K562 (cell line): ENCODE measurements around the gene ODC1. TPM values are rescaled to one million over a fixed set of nuclear protein-coding genes. Genes with fewer than 3 reads are reported as not detected.

Experiments used
- ATAC-seq: fragments of 200-7000 bp; cut with Tn5 transposase; 3 replicates; pipeline ENCODE4 v1.9.1; 2020; ENCODE audit warnings: moderate library complexity
- BruUV-seq: library from RNA; stranded (reverse); fragments of 400-500 nt; replicated peaks from 2 replicates; lab custom pipeline; 2021; lab: Mats Ljungman, UMichigan
- CTCF ChIA-PET: fragments of 300-600 bp; formaldehyde crosslinking; extraction: SDS; loops from one replicate; lab custom pipeline; 2021; ENCODE audit warnings: low intra/inter-chr PET ratio; lab: Yijun Ruan, JAX
- POLR2A ChIA-PET: fragments of 300-600, 350-650 bp; sonication (Branson Sonifier 250); formaldehyde crosslinking; extraction: SDS; loops from one replicate; lab custom pipeline; 2021; ENCODE audit warnings: antibody characterized with exemption, inconsistent platforms; lab: Yijun Ruan, JAX
- DNase-seq, 4 experiments: peaks; one replicate each; pipeline versions ENCODE4 v3.0.0 to v3.0.0-alpha.2; 2011 to 2018; ENCODE audit warnings: low spot score in 3 of 4, mixed read lengths in 3 of 4; ENCODE audit errors: extremely low read depth in 1 of 4
- FAIRE-seq: peaks from 2 replicates; lab custom pipeline; 2011; peaks lifted over from hg19 to GRCh38; lab: Jason Lieb, UNC
- H2AFZ ChIP-seq: 2 replicates; pipeline ENCODE4 v1.6.0; 2011; ENCODE audit warnings: low read depth, low read length, control low read depth, inconsistent platforms
- H3K27ac ChIP-seq: fragments of 200-600 bp; 3 replicates; pipeline ENCODE4 v1.8.0; 2011; ENCODE audit warnings: low read depth, mild to moderate bottlenecking, control low read depth, inconsistent platforms, low read length, moderate library complexity, mixed read lengths; ENCODE audit errors: extremely low read depth
- H3K27me3 ChIP-seq, 2 experiments: fragments of 300-600 bp in 1 of 2; 2 replicates in 1 of 2; 3 replicates in 1 of 2; pipeline versions ENCODE4 v1.6.0 to v1.8.0; 2011; ENCODE audit warnings: inconsistent platforms in 2 of 2, low read length in 2 of 2, mild to moderate bottlenecking in 1 of 2, mixed read lengths in 1 of 2, moderate library complexity in 1 of 2; ENCODE audit not compliant: control insufficient read depth in 2 of 2, insufficient read depth in 2 of 2
- H3K36me3 ChIP-seq: fragments of 300-600 bp; 3 replicates; pipeline ENCODE4 v1.8.0; 2011; ENCODE audit warnings: mild to moderate bottlenecking, low read length, inconsistent platforms; ENCODE audit not compliant: control insufficient read depth, insufficient read depth
- H3K4me1 ChIP-seq, 2 experiments: fragments of 200-600 bp in 1 of 2; replicated peaks in 1 of 2; 2 replicates in 1 of 2; 3 replicates in 1 of 2; pipeline versions ENCODE4 v1.5.1 to v1.8.0; 2011; ENCODE audit warnings: inconsistent platforms in 2 of 2, low read length in 2 of 2, mild to moderate bottlenecking in 1 of 2, mixed read lengths in 1 of 2, moderate library complexity in 1 of 2; ENCODE audit not compliant: control insufficient read depth in 2 of 2, insufficient read depth in 2 of 2
- H3K4me2 ChIP-seq: 2 replicates; pipeline ENCODE4 v1.6.1; 2011; ENCODE audit warnings: low read length, control low read depth, inconsistent platforms, mixed read lengths; ENCODE audit not compliant: insufficient read depth
- H3K4me3 ChIP-seq: fragments of 200-600 bp; sonication (generic), shearing (Covaris generic); 2 replicates; pipeline ENCODE4 v1.5.1; 2016; ENCODE audit warnings: control low read depth, inconsistent platforms
- H3K79me2 ChIP-seq: fragments of 200-600 bp; 3 replicates; pipeline ENCODE4 v1.8.0; 2011; ENCODE audit warnings: low read length, inconsistent platforms; ENCODE audit not compliant: control insufficient read depth, insufficient read depth
- H3K9ac ChIP-seq, 2 experiments: 2 replicates each; pipeline versions ENCODE4 v1.6.0 to v1.6.1; 2011; ENCODE audit warnings: low read depth in 2 of 2, low read length in 2 of 2, control low read depth in 1 of 2, inconsistent platforms in 1 of 2, mild to moderate bottlenecking in 1 of 2, mixed read lengths in 1 of 2; ENCODE audit not compliant: insufficient read depth in 1 of 2
- H3K9me1 ChIP-seq: one replicate; pipeline ENCODE4 v1.6.0; 2011; ENCODE audit warnings: inconsistent platforms, mild to moderate bottlenecking, low read length, moderate library complexity; ENCODE audit not compliant: control insufficient read depth, insufficient read depth
- H3K9me3 ChIP-seq: replicated peaks from 2 replicates; pipeline ENCODE4 v1.5.1; 2011; ENCODE audit warnings: low read depth, low read length, inconsistent platforms; ENCODE audit not compliant: control insufficient read depth, insufficient read depth
- H4K20me1 ChIP-seq: replicated peaks from 2 replicates; pipeline ENCODE4 v1.6.1; 2011; ENCODE audit warnings: low read length, inconsistent platforms, mixed read lengths; ENCODE audit not compliant: control insufficient read depth, insufficient read depth
- CTBP1 ChIP-seq: fragments of 450-650 bp; IDR thresholded peaks from 2 replicates; pipeline ENCODE4 v1.6.1; 2016; ENCODE audit warnings: borderline replicate concordance
- CUX1 ChIP-seq: fragments of 200-800 bp; sonication (Bioruptor generic); IDR thresholded peaks from 2 replicates; pipeline ENCODE4 v1.6.1; 2016; ENCODE audit warnings: missing genetic modification characterization, missing compliant biosample characterization
- ERF ChIP-seq: fragments of 450-650 bp; formaldehyde crosslinking; IDR thresholded peaks from 2 replicates; pipeline ENCODE4 v1.4.0; 2020; ENCODE audit warnings: mild to moderate bottlenecking, mixed read lengths
- ETV1 ChIP-seq: fragments of 450-650 bp; conservative IDR thresholded peaks from 2 replicates; pipeline ENCODE4 v1.6.1; 2016; ENCODE audit warnings: missing genetic modification characterization, control low read depth, low read depth, missing compliant biosample characterization
- KAT7 ChIP-seq: sonication (generic); formaldehyde crosslinking; IDR thresholded peaks from 2 replicates; pipeline ENCODE4 v1.8.0; 2022; ENCODE audit warnings: missing genetic modification reagents, mild to moderate bottlenecking, borderline replicate concordance
- NCOA6 ChIP-seq: fragments of 450-650 bp; IDR thresholded peaks from 2 replicates; pipeline ENCODE4 v1.6.1; 2017; ENCODE audit warnings: mild to moderate bottlenecking
- TSC22D4 ChIP-seq: fragments of 450-650 bp; IDR thresholded peaks from 2 replicates; pipeline ENCODE4 v1.6.1; 2016; ENCODE audit warnings: missing genetic modification characterization, missing biosample characterization, control low read depth
- WGBS: fragments of 100-300 bp; shearing (Covaris generic); methylation state at CpG from one replicate; pipeline ENCODE4 v1.1.6; 2016; ENCODE audit warnings: low coverage, mixed read lengths; ENCODE audit not compliant: insufficient coverage; ENCODE audit errors: missing lambda C conversion rate; 5-methylcytosine and 5-hydroxymethylcytosine counted together
- in situ Hi-C: fragments of 300-500 bp; cut with MboI; formaldehyde crosslinking; loops from 4 replicates; pipeline ENCODE4 v1.15.0; 2018; ENCODE audit warnings: inconsistent platforms, mixed read lengths
- intact Hi-C: fragments of 100-400 bp; cut with micrococcal nuclease; formaldehyde crosslinking; loops from 2 replicates; pipeline ENCODE4 v1.14.2; 2022
- polyA plus RNA-seq, 8 experiments: library from polyadenylated mRNA; depleted of rRNA in 4 of 8; stranded (reverse) in 5 of 8; unstranded in 3 of 8; fragments of >200 nt; fragmentation: Nextera tagmentation in 2 of 8; fragmentation: Illumina TruSeq in 1 of 8; extraction: Ambion mirVana in 2 of 8; extraction: Trizol in 1 of 8; gene quantifications; 2 replicates each; pipeline versions ENCODE4 v1.2.1 to v1.2.3, GENCODE V29; 2011 to 2014; ENCODE audit warnings: inconsistent platforms in 1 of 8, missing spikeins in 1 of 8
- total RNA-seq, 7 experiments: library from RNA; depleted of rRNA in 6 of 7; stranded (reverse); fragments of >200 nt in 6 of 7; fragmentation: Illumina TruSeq in 2 of 7; extraction: Trizol in 2 of 7; gene quantifications; 2 replicates each; pipeline versions ENCODE4 v1.2.1 to v1.2.3, GENCODE V29; 2011 to 2021; ENCODE audit warnings: low replicate concordance in 1 of 7
- TF ChIP-seq, protein P1 (sequence below): sonication (generic); formaldehyde crosslinking; IDR thresholded peaks from 2 replicates; pipeline ENCODE4 v1.5.0; 2020; ENCODE audit warnings: missing genetic modification reagents

Gene ODC1
- total and polyA plus RNA-seq, 9 of the 15 experiments (the other 6 are each of a cell fraction or from before 2014, with no cell fraction given) = 142 to 563 (median 457) TPM

- TF ChIP-seq, protein P1, sequence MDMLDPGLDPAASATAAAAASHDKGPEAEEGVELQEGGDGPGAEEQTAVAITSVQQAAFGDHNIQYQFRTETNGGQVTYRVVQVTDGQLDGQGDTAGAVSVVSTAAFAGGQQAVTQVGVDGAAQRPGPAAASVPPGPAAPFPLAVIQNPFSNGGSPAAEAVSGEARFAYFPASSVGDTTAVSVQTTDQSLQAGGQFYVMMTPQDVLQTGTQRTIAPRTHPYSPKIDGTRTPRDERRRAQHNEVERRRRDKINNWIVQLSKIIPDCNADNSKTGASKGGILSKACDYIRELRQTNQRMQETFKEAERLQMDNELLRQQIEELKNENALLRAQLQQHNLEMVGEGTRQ (CRISPR knock-in tag) = no peak
- no peak for TF ChIP-seq ETV1 (tag)
- TF ChIP-seq, all 486 proteins: peak for 0
Measured at GRCh38 chr2:10399358-10399757, 48.8 kb downstream of the ODC1 start (continued).

GRCh38 chr2:10398496-10398895 is 49.6 kb downstream of the ODC1 start:
- intact Hi-C loops = no loop called here
- no peak overlapping the region for H2AFZ ChIP-seq
- POLR2A ChIA-PET = no interaction called here
- H3K36me3 ChIP-seq = peaks cover 21% of the 10 kb centered on the region; the same call in 2 of the 3 replicates
- H3K27ac ChIP-seq = no peak overlapping the region
- no peaks in the 10 kb centered on the region for H3K27me3 ChIP-seq
- 98% methylated on average over 11 of the region's 14 CpGs for WGBS
- CTCF ChIA-PET = no interaction called here
- in situ Hi-C loops = no loop called here
- no peak overlapping the region for H3K9ac ChIP-seq
- peaks cover 24% of the 10 kb centered on the region for H3K79me2 ChIP-seq
- H3K4me2 ChIP-seq = no peak overlapping the region
- no peak for FAIRE-seq
- DNase-seq = no peak
- ATAC-seq = no peak
- H3K9me1 ChIP-seq = peaks cover 8% of the 10 kb centered on the region
- no peak overlapping the region for H3K4me3 ChIP-seq
- no TSS peak for BruUV-seq
- H3K9me3 ChIP-seq = 0 out of 2 replicates have a peak, but pooled peaks cover 1% of the 10 kb centered on the region
- peaks cover 6 to 21% of the 10 kb centered on the region in 2 experiments; a peak in 4 of 5 replicates for H3K4me1 ChIP-seq
- peaks cover 7% of the 10 kb centered on the region; the same call in 1 of the 2 replicates for H4K20me1 ChIP-seq
- TF ChIP-seq ERF (no peak), CUX1 (CRISPR knock-in tag) (no peak), TSC22D4 (tag) (no peak), CTBP1 (no peak), KAT7 (CRISPR knock-in tag) (no peak), NCOA6 (no peak)
